GM12891 (cell line): ENCODE measurements around the gene ARHGEF2.

ENCODE experiments used
- PAX5 ChIP-seq: IDR thresholded peaks from 2 replicates; pipeline ENCODE4 v1.6.1; 2011; ENCODE audit warnings: low read length, moderate library complexity, mild to moderate bottlenecking; ENCODE audit not compliant: insufficient read depth, severe bottlenecking
- POLR2A ChIP-seq: IDR thresholded peaks from 2 replicates; pipeline ENCODE4 v1.6.1; 2011; ENCODE audit warnings: low read depth, low read length, control low read depth
- POLR2AphosphoS5 ChIP-seq: IDR thresholded peaks from 2 replicates; pipeline ENCODE4 v1.6.1; 2011; ENCODE audit warnings: low read depth, low read length, control low read depth
- POU2F2 ChIP-seq: IDR thresholded peaks from 2 replicates; pipeline ENCODE4 v1.6.1; 2011; ENCODE audit warnings: low read depth, mild to moderate bottlenecking, control low read depth, low read length, moderate library complexity
- SPI1 ChIP-seq: IDR thresholded peaks from 2 replicates; pipeline ENCODE4 v1.6.1; 2011; ENCODE audit warnings: low read depth, low read length, control low read depth
- TAF1 ChIP-seq: IDR thresholded peaks from 2 replicates; pipeline ENCODE4 v1.6.1; 2011; ENCODE audit warnings: low read depth, low read length, control low read depth

GRCh38 chr1:155984341-155984740 is 6.0 kb upstream of the ARHGEF2 start:
- TF ChIP-seq TAF1, result no peak
- no peak for TF ChIP-seq POLR2A
- no peak for TF ChIP-seq SPI1
- no peak for TF ChIP-seq POLR2AphosphoS5
- TF ChIP-seq PAX5, result no peak
- no peak for TF ChIP-seq POU2F2
